Ovary (tissue), 3 donors: Measurements from ENCODE around the gene KCNQ5.

Experiments
- CTCF ChIP-seq, 3 donors: fragments of 450-650 bp in 2 of 3; fragments of 200-600 bp in 1 of 3; IDR thresholded peaks; one replicate each; pipeline versions ENCODE4 v1.5.1 to v1.8.0; 2016 to 2022; ENCODE audit warnings: antibody characterized with exemption in 3 of 3, mild to moderate bottlenecking in 1 of 3
- EP300 ChIP-seq: sonication (generic); formaldehyde crosslinking; IDR thresholded peaks from one replicate; pipeline ENCODE4 v1.6.1; 2017; ENCODE audit warnings: antibody characterized with exemption
- POLR2A ChIP-seq: fragments of 450-650 bp; IDR thresholded peaks from one replicate; pipeline ENCODE4 v1.6.1; 2017; ENCODE audit warnings: antibody characterized with exemption, mild to moderate bottlenecking, moderate library complexity
- donor health status: DM: no; HTN: no; CAD: no.

- TF ChIP-seq CTCF (IDR thresholded peaks at IDR 0.05) (no peak), EP300 (no peak), POLR2A (no peak)
Measured at GRCh38 chr6:72651174-72651573, 29.3 kb downstream of the KCNQ5 start.
